Epithelial cell of esophagus (primary cell): Measurements from ENCODE around the gene GDPD5.

Experiments used
- DNase-seq: peaks from one replicate; pipeline ENCODE4 v3.0.0; 2010; ENCODE audit warnings: low read depth
- H3K4me3 ChIP-seq: 2 replicates; pipeline ENCODE4 v1.5.1; 2011; ENCODE audit warnings: mild to moderate bottlenecking, low read length, control low read depth
- CTCF ChIP-seq: IDR thresholded peaks from 2 replicates; pipeline ENCODE4 v1.5.1; 2011; ENCODE audit warnings: low read depth, mild to moderate bottlenecking, low read length, control low read depth, inconsistent platforms; ENCODE audit not compliant: insufficient read depth; ENCODE audit errors: missing control alignments

Gene GDPD5

GRCh38 chr11:75480185-75481175 lies 45.3 kb downstream of the GDPD5 start:
- TF ChIP-seq CTCF = no peak
- H3K4me3 ChIP-seq = no peak overlapping the region
- no peak for DNase-seq

GRCh38 chr11:75479597-75480145 lies 46.1 kb downstream of the GDPD5 start:
- DNase-seq = no peak
- no peak for TF ChIP-seq CTCF
- no peak overlapping the region for H3K4me3 ChIP-seq

- DNase-seq = no peak
- TF ChIP-seq CTCF = no peak
- no peak overlapping the region for H3K4me3 ChIP-seq
These were observed 46.8 kb downstream of the GDPD5 start for GRCh38 chr11:75478783-75479596.

GRCh38 chr11:75477614-75477935 lies 48.2 kb downstream of the GDPD5 start:
- no peak for DNase-seq
- no peak overlapping the region for H3K4me3 ChIP-seq
- TF ChIP-seq CTCF = no peak

GRCh38 chr11:75476739-75477613 lies 48.8 kb downstream of the GDPD5 start:
- H3K4me3 ChIP-seq = no peak overlapping the region
- no peak for TF ChIP-seq CTCF
- no peak for DNase-seq
